NT2/D1 (cell line): ENCODE data around the gene U2AF2.

ENCODE experiments used
- DNase-seq: peaks from one replicate; pipeline ENCODE4 v3.0.0-alpha.2; 2011; ENCODE audit warnings: low read depth, low spot score
- H3K27me3 ChIP-seq: 2 replicates; pipeline ENCODE4 v1.6.0; 2011; ENCODE audit warnings: mild to moderate bottlenecking; ENCODE audit not compliant: insufficient read length, insufficient read depth
- H3K36me3 ChIP-seq: 2 replicates; pipeline ENCODE4 v1.6.1; 2011; ENCODE audit warnings: mild to moderate bottlenecking, low read length, mixed read lengths; ENCODE audit not compliant: insufficient read depth, insufficient read length
- H3K4me1 ChIP-seq: 2 replicates; pipeline ENCODE4 v1.5.1; 2011; ENCODE audit not compliant: insufficient read depth, insufficient read length
- H3K4me3 ChIP-seq: 2 replicates; pipeline ENCODE4 v1.5.1; 2011; ENCODE audit warnings: low read depth; ENCODE audit not compliant: insufficient read length
- H3K9ac ChIP-seq: 2 replicates; pipeline ENCODE4 v1.6.0; 2011; ENCODE audit warnings: low read depth; ENCODE audit not compliant: insufficient read length
- H3K9me3 ChIP-seq: 2 replicates; pipeline ENCODE4 v1.5.1; 2011; ENCODE audit warnings: mild to moderate bottlenecking, low read length; ENCODE audit not compliant: insufficient read depth
- SUZ12 ChIP-seq: IDR thresholded peaks from 2 replicates; pipeline ENCODE4 v1.6.1; 2011; ENCODE audit not compliant: insufficient read length, insufficient read depth; ENCODE audit errors: extremely low read depth
- YY1 ChIP-seq: IDR thresholded peaks from 2 replicates; pipeline ENCODE4 v1.6.1; 2011; ENCODE audit not compliant: insufficient read length, insufficient read depth
- ZNF274 ChIP-seq: IDR thresholded peaks from 2 replicates; pipeline ENCODE4 v1.6.1; 2011; ENCODE audit warnings: mild to moderate bottlenecking, low read depth, low read length

U2AF2 gene

DNA sequence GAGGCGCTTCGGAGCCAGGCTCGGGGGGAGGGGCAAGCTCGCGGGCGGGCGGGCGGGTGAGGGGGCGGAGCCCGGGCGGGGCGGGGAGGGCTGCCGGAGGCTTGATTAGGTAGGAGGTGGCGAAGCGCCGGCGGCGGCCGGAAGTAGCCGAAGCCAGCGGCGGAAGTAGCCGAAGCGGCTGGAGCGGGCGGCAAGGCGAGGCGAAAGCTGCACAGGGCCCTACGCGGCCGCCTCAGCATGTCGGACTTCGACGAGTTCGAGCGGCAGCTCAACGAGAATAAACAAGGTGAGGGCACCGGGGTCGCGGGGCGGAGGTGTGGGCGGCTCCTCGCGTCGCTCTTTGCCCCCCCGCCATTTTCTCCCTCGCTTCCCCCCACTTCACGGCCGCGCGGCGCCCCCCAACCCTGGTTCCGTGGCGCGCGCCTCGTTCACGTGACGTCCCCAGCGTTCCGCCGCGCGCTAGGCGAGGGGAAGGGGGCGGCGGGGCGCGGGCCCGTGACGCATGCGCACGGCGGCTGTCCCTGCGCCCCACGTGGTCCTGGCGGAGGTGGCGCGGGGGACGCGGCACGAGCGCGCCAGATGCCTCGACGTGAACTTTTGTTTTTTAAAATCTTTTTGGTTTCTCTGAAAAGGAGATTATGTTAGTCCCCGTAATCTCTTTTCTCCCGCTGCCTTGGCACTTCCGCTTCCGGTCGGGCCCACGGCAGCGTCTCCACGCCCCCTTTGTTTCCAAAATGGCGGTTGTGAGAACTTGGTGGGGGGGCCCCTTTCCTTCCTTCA is at the start of gene U2AF2:
Gene U2AF2, plus strand, starts transcription at position 168 of the 780 bp plus-strand sequence. Its CDS starts 70 bp downstream, at position 238.
- Histone ChIP-seq H3K4me3 (peak within 1 kb of the TSS; percentile 88), H3K36me3 (peaks cover 51% of the 10 kb centered on the region), H3K9ac (peak within 1 kb of the TSS; percentile 98), H3K4me1 (peaks cover 13% of the 10 kb centered on the region), H3K27me3 (no peaks in the 10 kb centered on the region), H3K9me3 (no peaks in the 10 kb centered on the region)
- no peak for TF ChIP-seq SUZ12
- TF ChIP-seq ZNF274, result no peak
- peak; percentile 58 for TF ChIP-seq YY1
- peak; percentile 85 for DNase-seq

DNA sequence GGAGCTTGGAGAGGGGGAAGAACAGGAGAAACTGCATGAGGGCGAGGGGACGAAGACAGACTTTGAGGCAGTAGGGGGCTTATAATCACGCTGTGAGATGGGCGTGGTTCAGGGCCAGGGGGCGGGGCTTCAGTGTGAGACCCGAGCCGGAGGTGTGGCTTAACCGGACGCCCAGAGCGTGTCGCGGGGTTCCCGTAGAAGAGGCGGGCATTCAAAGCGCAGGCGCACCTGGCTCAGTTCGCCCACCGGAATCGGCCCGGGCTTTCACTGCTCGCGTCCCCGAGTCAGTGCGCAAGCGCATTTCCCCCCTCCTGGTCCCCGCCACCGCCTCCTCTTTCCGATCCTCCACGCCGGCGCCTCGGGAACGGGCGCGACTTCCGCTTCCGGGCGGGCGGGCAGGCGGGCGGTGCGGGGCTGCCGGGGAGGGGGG is 49.6 kb upstream of the U2AF2 start:
- Histone ChIP-seq H3K9me3 (no peaks in the 10 kb centered on the region), H3K9ac (peak overlapping the region; percentile 26), H3K4me1 (no peaks in the 10 kb centered on the region), H3K4me3 (peak overlapping the region; percentile 11), H3K36me3 (peaks cover 19% of the 10 kb centered on the region), H3K27me3 (no peaks in the 10 kb centered on the region)
- DNase-seq, result peak; percentile 90
- TF ChIP-seq YY1 (no peak), ZNF274 (no peak), SUZ12 (no peak)

DNA sequence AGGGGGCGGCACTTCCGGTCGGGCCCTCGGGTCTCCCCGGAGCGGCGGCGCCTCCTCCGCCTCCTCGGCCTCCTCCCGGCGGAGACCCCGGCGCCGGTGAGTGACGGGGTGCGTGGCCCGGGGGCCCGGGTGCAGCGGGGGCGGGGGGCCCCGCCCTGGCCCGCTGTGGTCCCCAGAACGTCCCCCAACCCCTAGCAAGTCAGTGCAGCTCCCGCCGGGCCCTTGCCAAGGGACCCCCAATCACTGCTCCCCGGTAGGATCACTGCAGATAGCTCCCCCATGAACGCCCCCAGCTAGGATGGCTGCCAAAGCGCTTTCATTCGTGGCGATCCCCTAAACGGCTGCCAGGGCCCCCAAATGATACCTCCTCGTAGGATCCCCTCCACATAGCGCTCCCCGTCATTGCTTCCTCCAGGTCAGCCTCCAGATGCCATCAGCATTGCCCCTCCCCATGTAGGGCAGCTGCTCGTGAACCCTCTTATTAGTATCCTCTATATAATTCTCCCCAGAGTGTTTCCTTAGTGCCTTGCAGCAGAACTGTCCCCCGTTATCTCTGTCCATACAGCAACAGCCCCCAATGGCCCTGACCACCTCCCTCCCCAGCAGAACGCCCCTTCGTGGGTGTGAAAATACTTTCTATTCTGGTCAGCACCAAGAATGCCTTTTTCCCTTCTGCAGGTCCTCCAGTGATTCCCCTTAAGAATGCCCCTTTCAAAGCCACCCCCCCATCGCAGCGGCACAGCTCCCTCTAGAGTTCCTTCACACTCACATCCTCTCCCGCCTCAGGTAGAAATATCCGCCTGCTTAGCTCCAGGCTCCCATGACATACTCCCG is 49.0 kb upstream of the U2AF2 start, which contains the start of gene ZNF865:
Gene ZNF865, plus strand, starts transcription at position 11 of the 834 bp plus-strand sequence. CDS start 7,972 bp downstream, outside the sequence.
- no peaks in the 10 kb centered on the region for H3K27me3 ChIP-seq
- DNase-seq, result peak; percentile 66
- H3K9ac ChIP-seq, result peak within 1 kb of the TSS; percentile 96
- H3K4me3 ChIP-seq, result peak within 1 kb of the TSS; percentile 85
- no peaks in the 10 kb centered on the region for H3K4me1 ChIP-seq
- no peaks in the 10 kb centered on the region for H3K9me3 ChIP-seq
- H3K36me3 ChIP-seq, result peaks cover 21% of the 10 kb centered on the region
- TF ChIP-seq ZNF274, result no peak
- TF ChIP-seq SUZ12, result no peak
- no peak for TF ChIP-seq YY1

DNA sequence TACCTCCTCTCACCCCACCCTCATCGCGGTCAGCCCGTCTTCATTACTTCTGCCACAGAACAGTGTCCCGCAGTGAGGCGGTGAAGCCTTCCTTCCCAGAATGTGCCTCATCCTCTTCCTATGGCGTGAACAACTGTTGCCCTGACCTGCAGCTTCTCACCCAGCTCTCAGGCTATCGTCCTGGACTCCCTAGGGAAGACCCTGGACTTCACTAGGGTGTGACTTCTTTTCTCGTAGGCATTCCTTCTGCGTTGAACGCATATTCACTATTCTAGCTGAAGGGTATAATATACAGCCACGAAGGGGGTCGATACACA is 48.4 kb upstream of the U2AF2 start:
- peaks cover 22% of the 10 kb centered on the region for H3K36me3 ChIP-seq
- H3K4me3 ChIP-seq, result peak overlapping the region; percentile 85
- H3K4me1 ChIP-seq, result peaks cover under 1% of the 10 kb centered on the region
- TF ChIP-seq YY1 (no peak), ZNF274 (no peak), SUZ12 (no peak)
- no peak for DNase-seq
- H3K9ac ChIP-seq, result peak overlapping the region; percentile 96
- H3K9me3 ChIP-seq, result no peaks in the 10 kb centered on the region
- H3K27me3 ChIP-seq, result no peaks in the 10 kb centered on the region

DNA sequence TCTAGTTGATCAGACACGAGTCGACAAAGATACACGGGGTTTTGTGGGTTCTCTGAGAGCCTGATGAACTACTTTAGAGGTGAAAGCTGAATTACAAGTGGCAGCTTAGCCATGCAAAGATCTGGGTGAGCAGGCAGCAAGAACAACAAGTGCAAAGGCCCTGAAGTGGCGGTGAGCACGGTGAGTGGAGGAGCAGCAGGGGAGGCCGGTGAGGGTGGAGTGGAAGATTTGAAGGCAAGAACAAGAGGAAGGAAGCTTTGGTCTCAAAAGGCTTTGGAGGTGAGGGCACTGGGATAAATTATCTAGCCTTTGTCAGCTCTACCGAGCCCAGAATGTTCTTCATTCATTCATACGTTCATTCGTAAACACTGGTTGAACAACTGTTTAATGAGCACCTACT is 48.0 kb upstream of the U2AF2 start:
- Histone ChIP-seq H3K36me3 (peaks cover 25% of the 10 kb centered on the region), H3K9me3 (no peaks in the 10 kb centered on the region), H3K4me3 (peak overlapping the region; percentile 85), H3K4me1 (peaks cover 3% of the 10 kb centered on the region), H3K9ac (peak overlapping the region; percentile 96), H3K27me3 (no peaks in the 10 kb centered on the region)
- no peak for DNase-seq
- TF ChIP-seq ZNF274 (no peak), YY1 (no peak), SUZ12 (no peak)

DNA sequence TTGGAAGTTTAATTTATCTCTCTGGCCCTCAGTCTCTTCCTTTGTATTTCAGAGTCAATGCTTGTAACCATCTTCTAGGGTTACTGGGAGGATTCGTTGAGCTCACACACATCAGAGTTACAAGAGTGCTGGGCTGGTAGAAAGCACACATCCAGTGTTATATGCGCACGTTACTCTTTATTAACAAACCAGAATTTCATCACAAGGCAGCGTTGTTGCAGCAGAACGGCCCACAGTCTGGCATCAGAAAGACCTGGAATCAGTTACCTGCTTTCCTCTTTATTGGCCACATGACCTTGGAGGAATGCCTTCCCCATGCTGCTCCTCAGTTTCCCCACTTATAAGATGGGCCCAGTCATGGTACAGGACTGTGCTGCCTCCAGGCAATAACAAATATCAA is 45.5 kb upstream of the U2AF2 start:
- Histone ChIP-seq H3K4me3 (no peak overlapping the region), H3K4me1 (peaks cover 3% of the 10 kb centered on the region), H3K9ac (no peak overlapping the region), H3K36me3 (peaks cover 30% of the 10 kb centered on the region), H3K9me3 (no peaks in the 10 kb centered on the region), H3K27me3 (no peaks in the 10 kb centered on the region)
- TF ChIP-seq YY1, result no peak
- no peak for TF ChIP-seq SUZ12
- TF ChIP-seq ZNF274, result no peak
- DNase-seq, result no peak

DNA sequence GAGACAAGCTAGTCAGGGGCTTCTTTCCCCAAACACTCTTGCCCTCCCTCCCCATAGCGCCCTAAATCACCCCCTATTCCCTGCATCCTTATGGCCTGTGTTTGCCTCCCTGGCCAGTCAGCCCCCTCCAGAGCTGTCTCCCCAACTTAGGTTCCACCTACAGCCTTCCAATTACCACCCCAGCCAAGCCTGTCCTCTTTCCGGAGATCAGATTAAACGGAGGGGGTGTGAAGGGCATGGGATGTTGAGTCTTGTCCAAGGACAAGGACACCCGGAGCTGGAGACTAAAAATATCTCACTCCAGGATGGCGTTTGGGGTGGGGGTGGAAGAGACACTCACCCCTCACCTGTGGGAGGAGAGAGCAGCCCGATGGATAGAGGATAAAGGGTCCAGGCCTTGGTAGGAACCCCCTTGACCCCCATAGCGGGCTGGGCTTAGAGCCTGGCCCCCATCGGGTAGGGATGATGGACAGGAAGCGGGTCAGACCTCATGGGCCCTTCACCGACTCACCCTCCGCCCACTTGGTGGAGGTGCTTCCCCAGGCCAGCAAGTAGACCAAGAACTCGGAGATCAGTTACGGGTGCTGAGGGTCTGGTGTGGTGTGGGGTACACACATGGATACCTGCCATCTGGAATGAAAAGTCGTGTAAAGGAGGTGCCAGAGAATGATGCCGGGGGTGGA is 43.4 kb upstream of the U2AF2 start:
- H3K9ac ChIP-seq, result no peak overlapping the region
- peaks cover 48% of the 10 kb centered on the region for H3K36me3 ChIP-seq
- H3K4me1 ChIP-seq, result peaks cover 3% of the 10 kb centered on the region
- no peaks in the 10 kb centered on the region for H3K9me3 ChIP-seq
- no peak for TF ChIP-seq YY1
- TF ChIP-seq ZNF274, result no peak
- no peak for TF ChIP-seq SUZ12
- no peaks in the 10 kb centered on the region for H3K27me3 ChIP-seq
- no peak overlapping the region for H3K4me3 ChIP-seq
- DNase-seq, result no peak
